ENCODE results near the gene VCX.

DNA sequence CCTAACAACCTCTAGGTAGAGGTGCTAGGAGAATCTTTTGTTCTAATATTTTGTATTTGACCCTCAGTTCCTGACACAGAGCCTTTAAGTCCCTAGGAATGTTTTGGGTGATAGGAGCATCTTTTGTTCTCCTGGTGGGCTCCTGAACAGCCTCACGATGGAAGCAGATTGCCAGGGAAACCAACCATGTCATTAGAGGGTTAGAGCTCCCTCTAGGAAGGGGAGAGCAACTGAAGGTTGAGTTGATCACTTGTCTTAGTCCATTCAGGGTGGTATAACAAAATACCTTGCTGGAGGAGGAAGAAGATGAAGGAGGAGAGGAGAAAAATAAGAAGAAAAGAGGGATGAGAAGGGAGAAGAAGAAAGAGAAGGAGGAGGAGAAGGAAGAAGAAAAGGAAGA is 9.2 kb downstream of the VCX start:
- no peak for TF ChIP-seq POLR2A (IDR thresholded peaks at IDR 0.05)
- TF ChIP-seq, protein P1, sequence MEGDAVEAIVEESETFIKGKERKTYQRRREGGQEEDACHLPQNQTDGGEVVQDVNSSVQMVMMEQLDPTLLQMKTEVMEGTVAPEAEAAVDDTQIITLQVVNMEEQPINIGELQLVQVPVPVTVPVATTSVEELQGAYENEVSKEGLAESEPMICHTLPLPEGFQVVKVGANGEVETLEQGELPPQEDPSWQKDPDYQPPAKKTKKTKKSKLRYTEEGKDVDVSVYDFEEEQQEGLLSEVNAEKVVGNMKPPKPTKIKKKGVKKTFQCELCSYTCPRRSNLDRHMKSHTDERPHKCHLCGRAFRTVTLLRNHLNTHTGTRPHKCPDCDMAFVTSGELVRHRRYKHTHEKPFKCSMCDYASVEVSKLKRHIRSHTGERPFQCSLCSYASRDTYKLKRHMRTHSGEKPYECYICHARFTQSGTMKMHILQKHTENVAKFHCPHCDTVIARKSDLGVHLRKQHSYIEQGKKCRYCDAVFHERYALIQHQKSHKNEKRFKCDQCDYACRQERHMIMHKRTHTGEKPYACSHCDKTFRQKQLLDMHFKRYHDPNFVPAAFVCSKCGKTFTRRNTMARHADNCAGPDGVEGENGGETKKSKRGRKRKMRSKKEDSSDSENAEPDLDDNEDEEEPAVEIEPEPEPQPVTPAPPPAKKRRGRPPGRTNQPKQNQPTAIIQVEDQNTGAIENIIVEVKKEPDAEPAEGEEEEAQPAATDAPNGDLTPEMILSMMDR (IDR thresholded peaks at IDR 0.05): no peak

Data from ovary (tissue), 3 donors.